NCI-H2171 treated with DMSO at 0.1 percent for 48 hours (cell line): Measurements from ENCODE around the gene NEK2.
"Not testable (repeated sequence)": the region's sequence is repeated elsewhere in the genome, so short reads cannot be mapped to it uniquely, and the experiment has no call there.

ENCODE experiments used
- DNase-seq: peaks from one replicate; lab custom pipeline; 2025; lab: John Stamatoyannopoulos, UW

Gene NEK2

GRCh38 chr1:211675230-211676105 lies at the start of gene NEK2:
TSS of gene NEK2 (minus strand) at chr1:211675621. CDS start at chr1:211675479, 142 bp downstream.
- peak; percentile 99 for DNase-seq

- DNase-seq: no peak
Measured at GRCh38 chr1:211724687-211725196, 49.3 kb upstream of the NEK2 start.

GRCh38 chr1:211723273-211723672 lies 47.9 kb upstream of the NEK2 start:
- no peak for DNase-seq

- no peak for DNase-seq
Measured at GRCh38 chr1:211722277-211723175, 47.1 kb upstream of the NEK2 start.

- DNase-seq: not testable (repeated sequence)
Measured at GRCh38 chr1:211716555-211716954, 41.1 kb upstream of the NEK2 start.

GRCh38 chr1:211715971-211716370 lies 40.5 kb upstream of the NEK2 start:
- DNase-seq: peak; percentile 95

GRCh38 chr1:211714154-211714553 lies 38.7 kb upstream of the NEK2 start:
- DNase-seq: peak; percentile 70

- peak; percentile 42 for DNase-seq
Measured at GRCh38 chr1:211713231-211713630, 37.8 kb upstream of the NEK2 start.

- no peak for DNase-seq
Measured at GRCh38 chr1:211711315-211711705, 35.9 kb upstream of the NEK2 start.

GRCh38 chr1:211710566-211711314 lies 35.3 kb upstream of the NEK2 start:
- no peak for DNase-seq

- DNase-seq: no peak
Measured at GRCh38 chr1:211708926-211709325, 33.5 kb upstream of the NEK2 start.

- no peak for DNase-seq
Measured at GRCh38 chr1:211708006-211708405, 32.6 kb upstream of the NEK2 start.

- no peak for DNase-seq
Measured at GRCh38 chr1:211705467-211706091, 30.2 kb upstream of the NEK2 start.

- DNase-seq: no peak
Measured at GRCh38 chr1:211704543-211704942, 29.1 kb upstream of the NEK2 start.

- peak; percentile 97 for DNase-seq
Measured at GRCh38 chr1:211703812-211704537, 28.6 kb upstream of the NEK2 start.

GRCh38 chr1:211701733-211702132 lies 26.3 kb upstream of the NEK2 start:
- no peak for DNase-seq

GRCh38 chr1:211699059-211699458 lies 23.6 kb upstream of the NEK2 start:
- no peak for DNase-seq

- no peak for DNase-seq
Measured at GRCh38 chr1:211698161-211699026, 23.0 kb upstream of the NEK2 start.

- peak; percentile 97 for DNase-seq
Measured at GRCh38 chr1:211697356-211697755, 21.9 kb upstream of the NEK2 start.
